ENCODE measurements around the gene PGF. TPM values are rescaled to one million over a fixed set of nuclear protein-coding genes. Genes with fewer than 3 reads are reported as not detected.

The PGF gene
- total and polyA plus RNA-seq, 4 donors, result 3.0 to 10.0 (median 6.8) TPM

- Histone ChIP-seq H3K9me3 (ENCODE audit: control insufficient read depth in 4 of 4, insufficient read depth in 3 of 4, low read length in 3 of 4) (no peaks in the 10 kb centered on the region), H3K4me3 (no peak overlapping the region), H3K9ac (ENCODE audit: insufficient read depth in 1 of 2, low read length in 2 of 2) (no peak overlapping the region), H3K27ac (ENCODE audit: low read depth in 1 of 2, low read length in 1 of 2) (no peak overlapping the region), H3K36me3 (ENCODE audit: control insufficient read depth in 4 of 4, insufficient read depth in 4 of 4, low read length in 4 of 4) (peaks cover 0 to 19% (median 5%) of the 10 kb centered on the region in 4 donors), H3K4me1 (ENCODE audit: control insufficient read depth in 5 of 5, insufficient read depth in 5 of 5, low read length in 5 of 5) (peaks cover 0 to 59% (median 13%) of the 10 kb centered on the region in 5 donors), H3K27me3 (ENCODE audit: control insufficient read depth in 3 of 3, insufficient read depth in 3 of 3, low read length in 2 of 3) (no peaks in the 10 kb centered on the region)
- TF ChIP-seq, protein P1, sequence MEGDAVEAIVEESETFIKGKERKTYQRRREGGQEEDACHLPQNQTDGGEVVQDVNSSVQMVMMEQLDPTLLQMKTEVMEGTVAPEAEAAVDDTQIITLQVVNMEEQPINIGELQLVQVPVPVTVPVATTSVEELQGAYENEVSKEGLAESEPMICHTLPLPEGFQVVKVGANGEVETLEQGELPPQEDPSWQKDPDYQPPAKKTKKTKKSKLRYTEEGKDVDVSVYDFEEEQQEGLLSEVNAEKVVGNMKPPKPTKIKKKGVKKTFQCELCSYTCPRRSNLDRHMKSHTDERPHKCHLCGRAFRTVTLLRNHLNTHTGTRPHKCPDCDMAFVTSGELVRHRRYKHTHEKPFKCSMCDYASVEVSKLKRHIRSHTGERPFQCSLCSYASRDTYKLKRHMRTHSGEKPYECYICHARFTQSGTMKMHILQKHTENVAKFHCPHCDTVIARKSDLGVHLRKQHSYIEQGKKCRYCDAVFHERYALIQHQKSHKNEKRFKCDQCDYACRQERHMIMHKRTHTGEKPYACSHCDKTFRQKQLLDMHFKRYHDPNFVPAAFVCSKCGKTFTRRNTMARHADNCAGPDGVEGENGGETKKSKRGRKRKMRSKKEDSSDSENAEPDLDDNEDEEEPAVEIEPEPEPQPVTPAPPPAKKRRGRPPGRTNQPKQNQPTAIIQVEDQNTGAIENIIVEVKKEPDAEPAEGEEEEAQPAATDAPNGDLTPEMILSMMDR (IDR thresholded peaks at IDR 0.05; ENCODE audit: control extremely low read depth, extremely low read depth), result no peak
- WGBS, 2 donors, result 80 to 91% methylated on average over 9 of the region's 9 CpGs
- ATAC-seq (ENCODE audit: insufficient read depth, low FRiP score) (no peak), DNase-seq (no peak)
These were observed 4.5 kb downstream of the PGF start for GRCh38 chr14:74950795-74951442.

GRCh38 chr14:74949859-74950573, 5.4 kb downstream of the PGF start:
- H3K9me3 ChIP-seq (ENCODE audit: control insufficient read depth in 4 of 4, insufficient read depth in 3 of 4, low read length in 3 of 4), result no peaks in the 10 kb centered on the region
- peaks cover 0 to 19% (median 6%) of the 10 kb centered on the region in 4 donors for H3K36me3 ChIP-seq (ENCODE audit: control insufficient read depth in 4 of 4, insufficient read depth in 4 of 4, low read length in 4 of 4)
- no peaks in the 10 kb centered on the region for H3K27me3 ChIP-seq (ENCODE audit: control insufficient read depth in 3 of 3, insufficient read depth in 3 of 3, low read length in 2 of 3)
- H3K27ac ChIP-seq (ENCODE audit: low read depth in 1 of 2, low read length in 1 of 2), result no peak overlapping the region
- ATAC-seq (ENCODE audit: insufficient read depth, low FRiP score) (no peak), DNase-seq (no peak)
- H3K9ac ChIP-seq (ENCODE audit: insufficient read depth in 1 of 2, low read length in 2 of 2), result no peak overlapping the region
- 85 to 89% methylated on average over 17 of the region's 17 CpGs for WGBS, 2 donors
- H3K4me3 ChIP-seq, result no peak overlapping the region
- TF ChIP-seq, protein P1 (IDR thresholded peaks at IDR 0.05; ENCODE audit: control extremely low read depth, extremely low read depth), result no peak
- H3K4me1 ChIP-seq (ENCODE audit: control insufficient read depth in 5 of 5, insufficient read depth in 5 of 5, low read length in 5 of 5), result peaks cover 0 to 55% (median 13%) of the 10 kb centered on the region in 5 donors

GRCh38 chr14:74949191-74949601, 6.2 kb downstream of the PGF start:
- no peak overlapping the region for H3K27ac ChIP-seq (ENCODE audit: low read depth in 1 of 2, low read length in 1 of 2)
- peaks cover 0 to 51% (median 13%) of the 10 kb centered on the region in 5 donors for H3K4me1 ChIP-seq (ENCODE audit: control insufficient read depth in 5 of 5, insufficient read depth in 5 of 5, low read length in 5 of 5)
- H3K4me3 ChIP-seq, result no peak overlapping the region
- peaks cover 0 to 19% (median 6%) of the 10 kb centered on the region in 4 donors for H3K36me3 ChIP-seq (ENCODE audit: control insufficient read depth in 4 of 4, insufficient read depth in 4 of 4, low read length in 4 of 4)
- H3K9me3 ChIP-seq (ENCODE audit: control insufficient read depth in 4 of 4, insufficient read depth in 3 of 4, low read length in 3 of 4), result no peaks in the 10 kb centered on the region
- ATAC-seq (ENCODE audit: insufficient read depth, low FRiP score) (no peak), DNase-seq (no peak)
- no peaks in the 10 kb centered on the region for H3K27me3 ChIP-seq (ENCODE audit: control insufficient read depth in 3 of 3, insufficient read depth in 3 of 3, low read length in 2 of 3)
- TF ChIP-seq, protein P1 (IDR thresholded peaks at IDR 0.05; ENCODE audit: control extremely low read depth, extremely low read depth), result no peak
- whole genome bisulfite sequencing, 2 donors, result 85 to 92% methylated on average over 15 to 16 of the region's 16 CpGs
- H3K9ac ChIP-seq (ENCODE audit: insufficient read depth in 1 of 2, low read length in 2 of 2), result no peak overlapping the region
